GM18951 (cell line): ENCODE results near the gene OSBPL1A.

ENCODE experiments used
- POLR2A ChIP-seq: IDR thresholded peaks from 4 replicates; pipeline ENCODE4 v1.6.1; 2011; ENCODE audit warnings: mild to moderate bottlenecking; ENCODE audit not compliant: insufficient read length, insufficient read depth; ENCODE audit errors: extremely low read depth
- in situ Hi-C: fragments of 300-500 bp; cut with MboI; formaldehyde crosslinking; loops from one replicate; pipeline ENCODE4 v1.12.0; 2022; ENCODE audit warnings: low sequenced_read_pairs, mixed read lengths, inconsistent platforms; ENCODE audit not compliant: unreplicated experiment

OSBPL1A gene

GRCh38 chr18:24354278-24354677, 43.3 kb downstream of the OSBPL1A start:
- TF ChIP-seq POLR2A = no peak
- in situ Hi-C loops = no loop called here

DNA sequence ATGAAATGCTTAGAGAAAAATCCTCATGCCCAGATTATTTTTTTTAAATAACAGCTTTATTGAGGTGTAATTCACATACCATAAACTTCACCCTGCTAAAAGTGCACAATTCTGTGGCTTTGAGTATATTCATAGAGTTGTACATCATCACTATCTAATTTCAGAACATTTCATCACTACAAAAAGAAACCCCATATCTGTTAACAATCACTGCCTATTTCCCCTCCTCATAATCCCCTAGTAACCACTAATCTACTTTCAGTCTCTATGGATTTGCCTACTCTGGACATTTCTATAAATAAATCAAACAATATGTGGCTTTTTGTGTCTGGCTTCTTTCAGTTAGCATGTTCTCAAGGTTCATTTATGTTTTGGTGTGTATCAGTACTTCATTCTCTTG, 51.4 kb downstream of the OSBPL1A start:
- in situ Hi-C loops = no loop called here
- TF ChIP-seq POLR2A = no peak

- TF ChIP-seq POLR2A = no peak
- in situ Hi-C loops = no loop called here
These were observed 53.1 kb downstream of the OSBPL1A start for GRCh38 chr18:24344509-24344908.

- TF ChIP-seq POLR2A = no peak
- in situ Hi-C loops = no loop called here
These were observed 55.3 kb downstream of the OSBPL1A start for GRCh38 chr18:24342347-24342746.

DNA sequence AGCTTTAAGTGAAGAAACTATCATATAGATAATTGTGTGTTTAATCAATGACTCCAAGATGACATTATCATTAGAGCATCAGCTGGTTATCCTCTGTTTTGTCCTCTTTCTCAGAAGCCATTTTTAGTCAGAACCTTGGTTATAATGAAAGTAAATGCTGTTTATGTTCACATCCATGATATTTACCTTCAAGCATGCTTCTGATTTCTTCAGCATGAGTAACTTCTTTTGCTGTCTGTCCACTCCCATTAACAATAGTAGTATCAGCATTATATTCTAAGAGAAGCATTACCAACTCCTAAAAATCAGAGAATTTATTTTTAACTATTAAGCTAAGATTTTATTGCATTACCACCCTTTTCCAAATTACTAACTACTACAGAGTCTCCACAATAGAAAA, 56.3 kb downstream of the OSBPL1A start:
- no peak for TF ChIP-seq POLR2A
- in situ Hi-C loops = no loop called here

- in situ Hi-C loops = no loop called here
These were observed 64.5 kb downstream of the OSBPL1A start for GRCh38 chr18:24333084-24333483.

DNA sequence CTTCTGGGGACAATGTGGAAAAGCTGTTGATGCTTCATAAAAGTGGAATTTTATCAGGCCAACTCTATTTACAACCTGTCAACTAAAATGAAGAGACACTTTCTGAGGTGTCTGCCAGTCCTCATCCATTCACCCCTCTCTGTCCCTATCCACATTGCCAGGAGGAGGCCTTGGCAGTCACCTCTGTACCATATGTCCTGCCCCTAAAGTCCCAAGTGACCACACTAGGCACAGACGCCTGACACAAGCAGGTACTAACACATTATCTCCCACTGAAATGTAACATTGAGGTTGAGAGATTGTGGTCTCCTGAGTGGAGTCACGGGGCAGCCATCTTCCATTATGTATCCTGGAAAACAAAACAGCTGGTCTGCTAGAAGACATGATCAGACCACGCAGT, 71.4 kb downstream of the OSBPL1A start:
- no peak for TF ChIP-seq POLR2A
- in situ Hi-C loops = no loop called here

More at GRCh38 chr18:24333084-24333483, 64.5 kb downstream of the OSBPL1A start:
- no peak for TF ChIP-seq POLR2A

- in situ Hi-C loops = no loop called here
- TF ChIP-seq POLR2A = no peak
These were observed 75.0 kb downstream of the OSBPL1A start for GRCh38 chr18:24322584-24323136.

- TF ChIP-seq POLR2A = no peak
- in situ Hi-C loops = no loop called here
These were observed 76.6 kb downstream of the OSBPL1A start for GRCh38 chr18:24321071-24321470.

DNA sequence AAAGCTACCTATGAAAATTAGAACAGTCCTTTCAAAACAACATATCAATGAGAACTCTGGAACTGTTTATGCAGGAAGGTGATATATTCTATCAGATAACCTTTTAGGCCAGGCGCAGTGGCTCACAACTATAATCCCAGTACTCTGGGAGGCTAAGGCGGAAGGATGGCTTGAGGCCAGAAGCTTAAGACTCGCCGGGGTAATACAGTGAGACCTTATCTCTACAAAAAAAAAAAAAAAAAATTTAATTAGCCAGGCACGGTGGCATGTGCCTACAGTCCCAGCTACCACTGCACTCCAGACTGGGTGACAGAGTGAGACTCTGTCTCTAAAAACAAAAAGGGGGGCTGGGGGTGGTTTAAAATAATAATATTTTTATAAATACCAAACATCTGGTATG, 77.9 kb downstream of the OSBPL1A start:
- TF ChIP-seq POLR2A = no peak
- in situ Hi-C loops = no loop called here

- in situ Hi-C loops = no loop called here
- TF ChIP-seq POLR2A = no peak
These were observed 80.3 kb downstream of the OSBPL1A start for GRCh38 chr18:24317370-24317769.

DNA sequence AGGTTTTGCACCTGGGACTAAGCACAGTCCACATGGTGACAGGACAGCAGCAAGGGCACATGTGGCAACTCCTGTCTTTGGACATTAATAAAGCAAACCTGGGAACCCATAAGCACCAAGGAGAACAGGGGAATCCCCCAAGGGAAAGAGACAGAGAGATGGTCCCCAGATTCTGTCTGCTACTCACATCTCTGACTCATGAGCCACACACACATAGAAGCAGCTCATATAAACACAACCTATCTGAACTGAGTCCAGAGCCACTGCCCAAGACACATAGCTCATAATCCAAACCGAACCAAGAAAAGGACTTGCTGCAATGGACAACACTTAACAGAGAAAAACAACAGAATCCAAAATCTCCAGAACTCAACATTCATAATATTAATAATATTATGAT, 82.5 kb downstream of the OSBPL1A start:
- no peak for TF ChIP-seq POLR2A
- in situ Hi-C loops = no loop called here

GRCh38 chr18:24306201-24306600, 91.4 kb downstream of the OSBPL1A start:
- TF ChIP-seq POLR2A = no peak
- in situ Hi-C loops = no loop called here

GRCh38 chr18:24300703-24301102, 96.9 kb downstream of the OSBPL1A start:
- no peak for TF ChIP-seq POLR2A
- in situ Hi-C loops = no loop called here

DNA sequence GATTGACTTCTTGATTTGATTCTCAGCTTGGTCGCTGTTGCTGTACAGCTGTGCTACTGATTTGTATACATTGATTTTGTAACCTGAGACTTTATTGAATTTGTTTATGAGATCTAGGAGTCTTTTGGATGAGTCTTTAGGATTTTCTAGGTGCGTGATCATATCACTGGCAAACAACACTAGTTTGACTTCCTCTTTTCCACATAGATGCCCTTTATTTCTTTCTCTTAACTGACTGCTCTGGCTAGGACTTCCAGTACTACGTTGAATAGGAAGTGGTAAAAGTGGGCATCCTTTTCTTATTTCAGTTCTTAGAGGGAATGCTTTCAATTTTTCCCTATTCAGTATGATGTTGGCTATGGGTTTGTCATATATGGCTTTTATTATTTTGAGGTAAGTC, 101.3 kb downstream of the OSBPL1A start:
- no peak for TF ChIP-seq POLR2A
- in situ Hi-C loops = no loop called here

GRCh38 chr18:24293254-24293653, 104.4 kb downstream of the OSBPL1A start:
- TF ChIP-seq POLR2A = no peak
- in situ Hi-C loops = no loop called here

GRCh38 chr18:24278591-24278990, 119.0 kb downstream of the OSBPL1A start:
- in situ Hi-C loops = no loop called here
- TF ChIP-seq POLR2A = no peak
